ENCODE measurements around the gene MLX. TPM values are rescaled to one million over a fixed set of nuclear protein-coding genes. Genes with fewer than 3 reads are reported as not detected.
"Not testable (repeated sequence)": the region's sequence is repeated elsewhere in the genome, so short reads cannot be mapped to it uniquely, and the experiment has no call there.

Gene MLX
- total RNA-seq, 1 donor: 43.4 TPM

GRCh38 chr17:42553866-42554249 lies 13.0 kb upstream of the MLX start:
- TF ChIP-seq, protein P1, sequence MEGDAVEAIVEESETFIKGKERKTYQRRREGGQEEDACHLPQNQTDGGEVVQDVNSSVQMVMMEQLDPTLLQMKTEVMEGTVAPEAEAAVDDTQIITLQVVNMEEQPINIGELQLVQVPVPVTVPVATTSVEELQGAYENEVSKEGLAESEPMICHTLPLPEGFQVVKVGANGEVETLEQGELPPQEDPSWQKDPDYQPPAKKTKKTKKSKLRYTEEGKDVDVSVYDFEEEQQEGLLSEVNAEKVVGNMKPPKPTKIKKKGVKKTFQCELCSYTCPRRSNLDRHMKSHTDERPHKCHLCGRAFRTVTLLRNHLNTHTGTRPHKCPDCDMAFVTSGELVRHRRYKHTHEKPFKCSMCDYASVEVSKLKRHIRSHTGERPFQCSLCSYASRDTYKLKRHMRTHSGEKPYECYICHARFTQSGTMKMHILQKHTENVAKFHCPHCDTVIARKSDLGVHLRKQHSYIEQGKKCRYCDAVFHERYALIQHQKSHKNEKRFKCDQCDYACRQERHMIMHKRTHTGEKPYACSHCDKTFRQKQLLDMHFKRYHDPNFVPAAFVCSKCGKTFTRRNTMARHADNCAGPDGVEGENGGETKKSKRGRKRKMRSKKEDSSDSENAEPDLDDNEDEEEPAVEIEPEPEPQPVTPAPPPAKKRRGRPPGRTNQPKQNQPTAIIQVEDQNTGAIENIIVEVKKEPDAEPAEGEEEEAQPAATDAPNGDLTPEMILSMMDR (IDR thresholded peaks at IDR 0.05; ENCODE audit: extremely low read depth, low read depth, low read length): no peak
- Histone ChIP-seq H3K36me3 (ENCODE audit: insufficient read depth, low read length) (no peaks in the 10 kb centered on the region), H3K9me3 (ENCODE audit: low read depth, low read length) (no peaks in the 10 kb centered on the region), H3K4me3 (ENCODE audit: insufficient read depth, low read length) (peak overlapping the region; percentile 91), H3K27me3 (ENCODE audit: insufficient read depth, low read length) (no peaks in the 10 kb centered on the region), H3K4me2 (ENCODE audit: insufficient read depth, low read length) (peak overlapping the region; percentile 98), H3K79me2 (ENCODE audit: insufficient read depth, low read length) (peaks cover 16% of the 10 kb centered on the region), H4K20me1 (ENCODE audit: insufficient read depth, low read length) (peaks cover 7% of the 10 kb centered on the region), H2AFZ (ENCODE audit: low read length) (no peak overlapping the region), H3K4me1 (ENCODE audit: insufficient read depth, low read length) (peaks cover 13% of the 10 kb centered on the region), H3K27ac (ENCODE audit: low read depth, low read length) (peak overlapping the region; percentile 78)
- DNase-seq (ENCODE audit: insufficient read length, low spot score, missing footprints): peak; percentile 91

- TF ChIP-seq, protein P1 (IDR thresholded peaks at IDR 0.05; ENCODE audit: extremely low read depth, low read depth, low read length): no peak
- peaks cover 7% of the 10 kb centered on the region for H4K20me1 ChIP-seq (ENCODE audit: insufficient read depth, low read length)
- peak overlapping the region; percentile 91 for H3K4me3 ChIP-seq (ENCODE audit: insufficient read depth, low read length)
- peak; percentile 98 for DNase-seq (ENCODE audit: insufficient read length, low spot score, missing footprints)
- no peaks in the 10 kb centered on the region for H3K36me3 ChIP-seq (ENCODE audit: insufficient read depth, low read length)
- no peaks in the 10 kb centered on the region for H3K9me3 ChIP-seq (ENCODE audit: low read depth, low read length)
- peak overlapping the region; percentile 88 for H2AFZ ChIP-seq (ENCODE audit: low read length)
- H3K27me3 ChIP-seq (ENCODE audit: insufficient read depth, low read length): no peaks in the 10 kb centered on the region
- peaks cover 16% of the 10 kb centered on the region for H3K79me2 ChIP-seq (ENCODE audit: insufficient read depth, low read length)
- H3K4me1 ChIP-seq (ENCODE audit: insufficient read depth, low read length): peaks cover 13% of the 10 kb centered on the region
- peak overlapping the region; percentile 78 for H3K27ac ChIP-seq (ENCODE audit: low read depth, low read length)
- H3K4me2 ChIP-seq (ENCODE audit: insufficient read depth, low read length): peak overlapping the region; percentile 98
Observed at GRCh38 chr17:42554250-42555121, 12.4 kb upstream of the MLX start.

DNA sequence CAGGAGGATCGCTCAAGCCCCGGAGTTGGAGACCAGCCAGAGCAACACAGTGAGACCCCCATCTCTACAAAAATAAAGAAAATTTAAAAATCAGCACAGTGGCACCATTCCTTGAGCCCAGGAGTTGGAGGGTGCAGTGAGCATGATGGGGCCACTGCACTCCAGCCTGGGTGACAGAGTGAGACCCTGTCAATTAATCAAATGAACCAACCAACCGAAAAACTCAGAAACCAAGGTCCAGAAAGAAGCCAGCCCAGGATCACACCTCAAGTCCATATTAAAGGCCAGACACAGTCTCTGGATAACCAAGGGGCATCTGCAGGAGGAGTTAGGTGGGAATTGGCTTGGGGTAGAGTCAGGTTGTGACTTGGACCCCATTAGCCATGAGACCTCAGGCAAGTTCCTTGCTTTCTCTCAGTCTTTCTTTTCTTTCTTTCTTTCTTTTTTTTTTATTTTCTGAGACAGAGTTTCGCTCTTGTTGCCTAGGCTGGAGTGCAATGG lies 11.7 kb upstream of the MLX start:
- Histone ChIP-seq H3K27me3 (ENCODE audit: insufficient read depth, low read length) (no peaks in the 10 kb centered on the region), H3K36me3 (ENCODE audit: insufficient read depth, low read length) (no peaks in the 10 kb centered on the region), H3K9me3 (ENCODE audit: low read depth, low read length) (no peaks in the 10 kb centered on the region), H3K4me1 (ENCODE audit: insufficient read depth, low read length) (peaks cover 13% of the 10 kb centered on the region), H2AFZ (ENCODE audit: low read length) (peak overlapping the region; percentile 88), H3K27ac (ENCODE audit: low read depth, low read length) (peak overlapping the region; percentile 78), H3K79me2 (ENCODE audit: insufficient read depth, low read length) (peaks cover 16% of the 10 kb centered on the region), H3K4me3 (ENCODE audit: insufficient read depth, low read length) (peak overlapping the region; percentile 91), H3K4me2 (ENCODE audit: insufficient read depth, low read length) (peak overlapping the region; percentile 98), H4K20me1 (ENCODE audit: insufficient read depth, low read length) (peaks cover 7% of the 10 kb centered on the region)
- TF ChIP-seq, protein P1 (IDR thresholded peaks at IDR 0.05; ENCODE audit: extremely low read depth, low read depth, low read length): no peak
- peak; percentile 73 for DNase-seq (ENCODE audit: insufficient read length, low spot score, missing footprints)

GRCh38 chr17:42555961-42556617 lies 10.8 kb upstream of the MLX start:
- peaks cover 16% of the 10 kb centered on the region for H3K79me2 ChIP-seq (ENCODE audit: insufficient read depth, low read length)
- H3K27me3 ChIP-seq (ENCODE audit: insufficient read depth, low read length); H3K4me3 ChIP-seq (ENCODE audit: insufficient read depth, low read length); H4K20me1 ChIP-seq (ENCODE audit: insufficient read depth, low read length); H3K27ac ChIP-seq (ENCODE audit: low read depth, low read length); H3K36me3 ChIP-seq (ENCODE audit: insufficient read depth, low read length); H3K9me3 ChIP-seq (ENCODE audit: low read depth, low read length); H2AFZ ChIP-seq (ENCODE audit: low read length): not testable (repeated sequence)
- peak; percentile 72 for DNase-seq (ENCODE audit: insufficient read length, low spot score, missing footprints)
- peak overlapping the region; percentile 98 for H3K4me2 ChIP-seq (ENCODE audit: insufficient read depth, low read length)
- peaks cover 13% of the 10 kb centered on the region for H3K4me1 ChIP-seq (ENCODE audit: insufficient read depth, low read length)
